Left ventricle myocardium inferior (tissue), 1 donor: ENCODE measurements around the gene ITIH1. TPM values are rescaled to one million over a fixed set of nuclear protein-coding genes. Genes with fewer than 3 reads are reported as not detected.

ENCODE experiments used
- DNase-seq: peaks from one replicate; pipeline ENCODE4 v3.0.0-alpha.2; 2020
- H3K27ac ChIP-seq: fragments of 200-600 bp; replicated peaks from 2 replicates; pipeline ENCODE4 v1.8.0; 2021
- H3K27me3 ChIP-seq: fragments of 200-600 bp; 2 replicates; pipeline ENCODE4 v1.8.0; 2021; ENCODE audit warnings: low read depth
- H3K36me3 ChIP-seq: fragments of 200-600 bp; 2 replicates; pipeline ENCODE4 v1.8.0; 2021
- H3K4me1 ChIP-seq: fragments of 200-600 bp; 2 replicates; pipeline ENCODE4 v1.8.0; 2021
- H3K4me3 ChIP-seq: fragments of 200-600 bp; 2 replicates; pipeline ENCODE4 v1.8.0; 2021; ENCODE audit warnings: mild to moderate bottlenecking, moderate library complexity
- H3K9me3 ChIP-seq: fragments of 200-600 bp; replicated peaks from 2 replicates; pipeline ENCODE4 v1.8.0; 2021
- intact Hi-C: fragments of 100-400 bp; cut with micrococcal nuclease; formaldehyde crosslinking; loops from one replicate; pipeline ENCODE4 v1.11.0; 2022
- total RNA-seq: library from RNA; stranded (reverse); fragmentation: NEBNext Ultra II Directional; extraction: Animal tissue kit (Norgen Biotek cat#: 25700); gene quantifications from one replicate; pipeline ENCODE4 v1.2.1, GENCODE V29; 2021
- TF ChIP-seq, protein P1 (sequence below): fragments of 200-600 bp; IDR thresholded peaks from 2 replicates; pipeline ENCODE4 v1.8.0; 2021; ENCODE audit warnings: antibody characterized with exemption, mild to moderate bottlenecking, borderline replicate concordance
- donor health status: DM: no; HTN: yes; CAD: no; lungs with severe emphysema.

The ITIH1 gene
- total RNA-seq, 1 donor from 2014 or later: not detected

DNA sequence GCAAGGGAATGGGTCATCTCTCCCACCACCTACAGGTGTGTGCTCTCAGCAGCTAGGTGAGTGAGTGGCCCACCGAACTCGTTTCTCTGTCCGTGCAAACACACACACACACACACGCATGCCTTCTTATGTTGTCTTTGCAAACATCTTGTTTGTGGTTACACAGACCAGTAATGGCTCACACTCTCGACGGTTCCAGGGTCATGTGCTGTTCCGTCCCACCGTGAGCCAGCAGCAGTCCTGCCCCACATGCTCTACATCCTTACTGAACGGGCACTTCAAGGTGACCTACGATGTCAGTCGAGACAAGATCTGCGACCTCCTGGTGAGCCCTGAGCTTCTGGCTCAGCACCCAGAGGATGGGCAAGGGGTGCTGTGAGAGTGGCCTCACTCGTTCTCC, 4.3 kb downstream of the ITIH1 start:
- no peak for DNase-seq
- no peak overlapping the region for H3K27ac ChIP-seq
- no peaks in the 10 kb centered on the region for H3K4me1 ChIP-seq
- H3K27me3 ChIP-seq: peaks cover 19% of the 10 kb centered on the region
- H3K9me3 ChIP-seq: no peaks in the 10 kb centered on the region
- TF ChIP-seq, protein P1, sequence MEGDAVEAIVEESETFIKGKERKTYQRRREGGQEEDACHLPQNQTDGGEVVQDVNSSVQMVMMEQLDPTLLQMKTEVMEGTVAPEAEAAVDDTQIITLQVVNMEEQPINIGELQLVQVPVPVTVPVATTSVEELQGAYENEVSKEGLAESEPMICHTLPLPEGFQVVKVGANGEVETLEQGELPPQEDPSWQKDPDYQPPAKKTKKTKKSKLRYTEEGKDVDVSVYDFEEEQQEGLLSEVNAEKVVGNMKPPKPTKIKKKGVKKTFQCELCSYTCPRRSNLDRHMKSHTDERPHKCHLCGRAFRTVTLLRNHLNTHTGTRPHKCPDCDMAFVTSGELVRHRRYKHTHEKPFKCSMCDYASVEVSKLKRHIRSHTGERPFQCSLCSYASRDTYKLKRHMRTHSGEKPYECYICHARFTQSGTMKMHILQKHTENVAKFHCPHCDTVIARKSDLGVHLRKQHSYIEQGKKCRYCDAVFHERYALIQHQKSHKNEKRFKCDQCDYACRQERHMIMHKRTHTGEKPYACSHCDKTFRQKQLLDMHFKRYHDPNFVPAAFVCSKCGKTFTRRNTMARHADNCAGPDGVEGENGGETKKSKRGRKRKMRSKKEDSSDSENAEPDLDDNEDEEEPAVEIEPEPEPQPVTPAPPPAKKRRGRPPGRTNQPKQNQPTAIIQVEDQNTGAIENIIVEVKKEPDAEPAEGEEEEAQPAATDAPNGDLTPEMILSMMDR: no peak
- H3K4me3 ChIP-seq: no peak overlapping the region
- intact Hi-C loops: no loop called here
- no peaks in the 10 kb centered on the region for H3K36me3 ChIP-seq

DNA sequence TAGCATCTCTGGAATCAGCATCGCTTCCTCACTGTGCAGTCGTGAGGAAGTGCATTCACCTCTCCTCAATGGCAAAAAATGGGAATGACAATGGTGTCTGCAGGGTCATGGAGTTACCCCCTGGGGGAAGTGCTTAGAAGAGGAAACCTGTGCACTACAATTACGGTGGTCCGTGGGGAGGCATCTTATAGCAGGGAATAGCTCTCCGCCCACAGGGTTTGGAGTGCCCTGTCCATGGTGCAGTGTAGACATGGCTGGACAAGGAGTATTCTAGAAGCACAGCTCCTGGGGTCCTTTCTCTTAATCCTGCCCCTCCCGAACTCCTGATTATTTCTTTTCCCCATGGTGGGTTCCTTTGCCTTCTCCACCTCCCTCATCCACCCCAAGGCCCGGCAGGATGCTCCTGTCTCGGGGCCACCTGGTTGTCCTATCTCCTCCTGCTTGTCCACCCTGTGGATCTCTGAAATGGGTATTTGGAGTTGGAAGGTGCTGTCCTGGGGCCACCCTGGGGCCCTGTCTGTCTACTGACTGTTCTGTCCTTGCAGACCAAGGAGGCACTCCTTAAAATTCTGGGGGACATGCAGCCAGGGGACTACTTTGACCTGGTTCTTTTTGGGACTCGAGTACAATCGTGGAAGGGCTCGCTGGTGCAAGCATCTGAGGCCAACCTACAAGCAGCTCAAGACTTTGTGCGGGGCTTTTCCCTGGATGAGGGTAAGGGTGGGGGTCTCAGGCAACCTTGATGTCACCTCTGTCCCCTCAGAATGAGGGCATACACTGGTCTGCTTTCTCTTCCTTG, 5.2 kb downstream of the ITIH1 start:
- Histone ChIP-seq H3K27me3 (peaks cover 19% of the 10 kb centered on the region), H3K9me3 (no peaks in the 10 kb centered on the region), H3K4me3 (no peak overlapping the region), H3K4me1 (no peaks in the 10 kb centered on the region), H3K36me3 (no peaks in the 10 kb centered on the region), H3K27ac (no peak overlapping the region)
- intact Hi-C loops: no loop called here
- no peak for DNase-seq
- TF ChIP-seq, protein P1: no peak

DNA sequence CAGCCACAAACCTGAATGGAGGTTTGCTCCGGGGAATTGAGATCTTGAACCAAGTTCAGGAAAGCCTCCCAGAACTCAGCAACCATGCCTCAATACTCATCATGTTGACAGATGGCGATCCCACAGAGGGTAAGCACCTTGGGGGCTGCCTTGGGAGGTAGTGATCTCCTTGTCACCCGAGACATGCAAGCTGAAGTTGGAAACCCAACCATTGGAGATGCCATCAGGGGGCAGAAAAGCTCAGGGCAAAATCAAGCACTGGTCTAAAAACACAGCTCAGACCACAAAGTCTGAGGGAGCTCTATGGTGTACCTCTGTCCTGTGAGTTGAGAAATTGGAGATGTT, 5.8 kb downstream of the ITIH1 start:
- Histone ChIP-seq H3K36me3 (no peaks in the 10 kb centered on the region), H3K4me3 (no peak overlapping the region), H3K27me3 (peaks cover 19% of the 10 kb centered on the region), H3K9me3 (no peaks in the 10 kb centered on the region), H3K27ac (no peak overlapping the region), H3K4me1 (no peaks in the 10 kb centered on the region)
- DNase-seq: no peak
- TF ChIP-seq, protein P1: peak; percentile 13
- intact Hi-C loops: no loop called here

DNA sequence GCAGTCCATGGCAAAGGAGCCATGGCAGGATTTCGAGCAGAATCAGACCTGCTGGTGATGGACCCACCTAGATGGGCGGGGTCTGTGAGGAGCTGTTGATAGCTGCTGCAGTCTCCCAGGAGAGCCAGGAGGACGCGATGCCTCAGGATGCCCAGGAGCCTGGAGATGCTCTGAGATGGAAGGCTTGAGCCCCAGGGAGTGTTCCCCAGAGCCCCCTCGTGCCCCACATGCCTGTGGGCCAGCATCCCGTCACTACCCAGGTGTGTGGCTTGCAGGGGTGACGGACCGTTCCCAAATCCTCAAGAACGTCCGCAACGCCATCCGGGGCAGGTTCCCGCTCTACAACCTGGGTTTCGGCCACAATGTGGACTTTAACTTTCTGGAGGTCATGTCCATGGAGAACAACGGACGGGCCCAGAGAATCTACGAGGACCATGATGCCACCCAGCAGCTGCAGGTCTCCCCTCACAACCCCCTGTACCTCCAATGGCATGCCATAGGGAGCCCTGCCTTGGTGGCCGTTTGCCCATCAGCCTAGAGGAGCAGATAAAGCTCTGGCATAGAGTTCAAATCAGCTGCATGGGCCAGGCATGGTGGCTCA, 6.7 kb downstream of the ITIH1 start:
- H3K4me1 ChIP-seq: no peaks in the 10 kb centered on the region
- DNase-seq: no peak
- intact Hi-C loops: no loop called here
- H3K27ac ChIP-seq: no peak overlapping the region
- H3K9me3 ChIP-seq: no peaks in the 10 kb centered on the region
- TF ChIP-seq, protein P1: no peak
- H3K27me3 ChIP-seq: peaks cover 19% of the 10 kb centered on the region
- H3K4me3 ChIP-seq: no peak overlapping the region
- no peaks in the 10 kb centered on the region for H3K36me3 ChIP-seq

DNA sequence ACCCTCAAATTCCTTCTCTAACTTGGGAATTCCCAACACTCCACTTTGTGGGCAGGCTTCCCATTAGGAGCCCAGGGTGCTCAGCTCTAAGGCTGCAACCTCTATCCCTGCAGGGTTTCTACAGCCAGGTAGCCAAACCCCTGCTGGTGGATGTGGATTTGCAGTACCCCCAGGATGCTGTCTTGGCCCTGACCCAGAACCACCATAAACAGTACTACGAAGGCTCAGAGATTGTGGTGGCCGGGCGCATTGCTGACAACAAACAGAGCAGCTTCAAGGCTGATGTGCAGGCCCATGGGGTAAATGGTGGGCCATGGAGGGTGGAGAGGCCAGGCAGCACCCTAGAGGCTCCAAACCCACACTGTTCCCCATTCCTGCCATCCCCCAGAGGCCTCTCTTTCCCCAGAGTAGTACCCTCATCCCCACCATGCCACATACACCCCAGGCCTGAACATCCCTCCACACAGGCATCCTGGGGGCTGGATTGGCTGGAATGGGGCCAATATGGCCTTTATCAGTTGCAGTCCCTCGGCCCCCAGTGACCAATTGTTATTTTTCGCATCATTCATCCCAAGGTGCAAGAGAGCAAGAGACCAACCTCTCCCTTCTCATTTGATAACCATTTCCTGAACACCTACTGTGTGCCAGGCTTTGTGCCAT, 7.7 kb downstream of the ITIH1 start:
- TF ChIP-seq, protein P1: no peak
- no peak for DNase-seq
- H3K27me3 ChIP-seq: peaks cover 19% of the 10 kb centered on the region
- no peaks in the 10 kb centered on the region for H3K36me3 ChIP-seq
- no peaks in the 10 kb centered on the region for H3K4me1 ChIP-seq
- H3K4me3 ChIP-seq: no peak overlapping the region
- no peak overlapping the region for H3K27ac ChIP-seq
- intact Hi-C loops: no loop called here
- H3K9me3 ChIP-seq: no peaks in the 10 kb centered on the region
